Anterior cingulate cortex (tissue), 58 donors: ENCODE results near the gene DDAH1.
"Not testable (repeated sequence)": the region's sequence is repeated elsewhere in the genome, so short reads cannot be mapped to it uniquely, and the experiment has no call there.

ENCODE experiments used
- DNase-seq, 58 donors: peaks; one replicate each; lab custom pipeline; 2025; lab: John Stamatoyannopoulos, UW

The DDAH1 gene

DNA sequence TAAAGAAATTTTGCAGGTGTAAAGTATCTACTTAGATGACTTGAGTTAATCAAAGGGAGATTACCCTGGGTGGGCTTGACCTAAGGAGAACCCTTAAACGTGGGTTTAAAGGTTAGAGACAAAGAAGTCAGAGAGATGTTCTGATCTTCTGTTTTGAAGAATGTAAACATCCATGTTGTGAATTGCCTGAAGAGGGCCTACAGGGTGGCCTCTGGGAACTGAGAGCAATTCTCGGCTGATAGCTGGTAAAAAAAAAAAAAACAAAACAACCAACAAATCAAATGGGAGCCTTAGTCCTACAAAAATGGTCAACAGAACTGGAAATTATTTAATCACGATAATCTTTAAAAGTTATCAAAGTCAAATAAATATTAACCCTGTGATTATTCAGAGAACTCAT lies 99.1 kb downstream of the DDAH1 start:
- DNase-seq = no peak

- DNase-seq = no peak
Observed at GRCh38 chr1:85363521-85363920, 101.4 kb downstream of the DDAH1 start.

- no peak for DNase-seq
Observed at GRCh38 chr1:85363092-85363491, 101.9 kb downstream of the DDAH1 start.

GRCh38 chr1:85361606-85362296 lies 103.2 kb downstream of the DDAH1 start:
- no peak for DNase-seq

DNA sequence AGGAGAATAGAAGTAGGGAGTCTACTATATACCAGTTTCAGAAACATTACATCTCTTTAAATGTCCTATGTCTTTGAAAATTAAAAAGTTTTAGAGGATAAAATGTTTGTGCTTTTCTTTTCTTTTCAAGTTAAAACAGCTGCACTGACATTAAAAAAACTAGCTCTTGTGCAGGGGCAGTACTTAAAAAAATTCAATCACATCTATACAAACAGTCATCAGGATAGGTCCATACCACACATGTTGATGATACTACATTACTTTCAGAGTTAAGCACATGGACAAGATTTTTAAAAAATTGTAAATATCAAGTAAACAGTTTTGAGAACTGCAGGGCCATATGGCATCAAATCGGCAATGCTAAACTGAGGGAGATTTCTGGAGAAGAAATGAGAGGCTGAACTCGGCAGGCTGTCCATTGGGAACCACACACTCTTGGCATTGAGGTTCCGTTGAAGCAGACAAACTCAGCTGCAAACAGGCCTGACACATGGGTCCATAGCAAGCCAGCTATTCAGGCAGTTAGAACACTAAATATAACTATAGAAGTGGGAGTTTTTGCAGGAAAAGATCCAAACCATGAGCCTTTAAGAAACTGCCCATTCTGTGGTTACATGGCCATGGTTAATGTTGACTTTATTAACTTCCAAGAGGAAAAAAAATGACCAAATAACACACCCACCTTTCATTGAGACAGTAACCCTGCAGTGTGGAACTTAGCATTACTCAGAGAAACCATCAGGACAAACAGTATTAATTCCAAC lies 104.0 kb downstream of the DDAH1 start:
- DNase-seq = peak in 14 of 58 donors; percentile 1 to 29 (median 10)

- DNase-seq = no peak
Observed at GRCh38 chr1:85359874-85360721, 104.9 kb downstream of the DDAH1 start.

- no peak for DNase-seq
Observed at GRCh38 chr1:85358702-85359438, 106.1 kb downstream of the DDAH1 start.

GRCh38 chr1:85357817-85358216 lies 107.1 kb downstream of the DDAH1 start:
- DNase-seq = no peak

GRCh38 chr1:85356130-85356529 lies 108.8 kb downstream of the DDAH1 start:
- no peak for DNase-seq

DNA sequence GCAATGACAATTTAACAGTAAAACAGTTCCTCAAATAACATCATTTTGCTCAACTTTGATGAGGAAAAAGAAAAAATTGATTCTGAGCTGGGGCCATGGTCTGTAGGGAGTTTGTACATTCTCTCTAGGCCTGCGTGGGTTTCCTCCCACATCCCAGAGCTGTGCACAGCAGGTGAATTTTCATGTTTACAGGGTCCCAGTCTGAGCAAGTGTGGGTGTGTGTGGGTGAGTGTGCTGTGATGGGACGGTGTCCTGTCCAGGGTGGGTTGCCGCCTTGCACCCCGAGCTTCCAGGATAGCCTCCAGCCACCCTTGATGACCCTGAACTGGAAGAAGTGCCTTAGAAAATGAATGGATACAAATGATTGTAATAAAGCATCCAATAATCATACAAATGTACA lies 112.9 kb downstream of the DDAH1 start:
- DNase-seq = no peak

DNA sequence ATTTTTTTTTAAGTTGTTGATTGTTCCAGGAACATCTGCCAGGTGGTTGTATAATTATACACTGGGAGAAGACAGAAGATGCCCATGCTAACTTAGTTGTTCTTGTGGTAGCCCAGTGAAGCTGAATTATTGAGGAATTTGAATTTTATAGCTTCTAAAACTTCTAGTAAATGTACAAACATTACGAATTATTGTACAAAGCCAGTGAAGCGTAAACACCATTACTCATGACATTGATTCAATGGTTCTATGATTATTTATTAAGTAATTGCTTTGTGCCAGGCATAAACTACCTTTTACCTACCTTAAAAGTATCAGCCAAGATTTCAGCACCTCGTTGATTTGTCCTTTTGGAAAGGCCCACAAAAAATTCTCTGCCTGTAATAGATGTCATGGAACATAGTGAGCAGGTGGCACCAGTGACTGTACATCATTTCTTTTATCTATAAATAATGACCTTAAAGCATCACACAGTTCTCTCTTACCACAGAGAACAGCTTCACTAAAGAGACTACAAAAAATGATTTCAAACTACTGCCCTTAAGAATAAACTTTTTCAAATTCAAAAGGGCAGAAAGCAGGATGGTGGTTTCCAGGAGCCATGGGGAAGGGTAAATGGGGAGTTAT lies 113.6 kb downstream of the DDAH1 start:
- no peak for DNase-seq

DNA sequence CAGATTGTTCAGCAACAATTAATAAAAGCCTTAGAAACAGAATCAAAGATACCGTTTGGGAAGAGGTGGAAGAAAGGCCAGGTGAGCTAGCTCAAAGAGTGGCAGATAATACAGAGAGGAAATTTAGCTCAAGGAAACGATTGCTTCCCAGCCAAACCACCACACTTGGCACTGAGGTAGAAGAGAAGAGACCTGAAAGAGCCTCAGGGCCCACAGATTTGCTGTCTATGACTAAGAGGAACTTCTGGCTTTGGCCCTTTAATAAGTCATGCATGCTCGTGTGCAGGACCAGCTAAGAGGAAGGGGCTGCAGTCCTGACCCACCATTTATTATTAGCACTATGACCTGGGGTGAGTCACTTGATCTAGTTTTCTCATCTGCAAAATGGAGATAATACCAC lies 115.7 kb downstream of the DDAH1 start:
- DNase-seq = no peak

- DNase-seq = no peak
Observed at GRCh38 chr1:85347908-85348307, 117.1 kb downstream of the DDAH1 start.

GRCh38 chr1:85347275-85347674 lies 117.7 kb downstream of the DDAH1 start:
- not testable (repeated sequence) for DNase-seq

- DNase-seq = peak in 1 of 58 donors; percentile 0
Observed at GRCh38 chr1:85344256-85344694, 120.7 kb downstream of the DDAH1 start.

DNA sequence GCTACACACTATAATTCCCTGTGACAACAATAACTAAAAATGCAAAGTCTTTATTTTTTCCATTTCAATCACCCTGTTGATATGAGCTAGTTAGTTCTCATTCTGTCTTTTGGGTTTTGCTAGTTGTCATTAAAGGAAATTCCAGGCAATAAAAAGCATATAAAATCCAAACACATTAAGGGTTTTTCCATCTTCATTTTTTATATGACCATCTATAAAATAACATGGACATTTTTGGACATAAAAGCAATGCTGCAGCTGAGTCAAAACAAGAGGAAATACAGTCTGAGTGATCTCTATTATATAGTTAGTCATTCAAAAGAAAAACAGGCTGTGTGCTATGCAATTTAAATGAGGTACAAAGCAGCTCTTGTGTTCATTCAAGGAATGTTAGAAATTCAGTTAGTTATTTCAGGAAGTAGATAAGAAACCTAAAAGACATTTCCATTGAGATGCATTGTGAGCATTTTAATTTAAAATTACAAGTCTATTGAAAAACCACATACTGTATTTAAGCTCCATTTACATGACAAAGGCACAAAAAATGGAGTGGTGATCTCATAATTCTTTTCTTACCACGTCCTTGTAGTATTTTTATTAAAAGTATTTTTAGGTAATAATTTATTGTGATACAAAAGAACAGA lies 121.2 kb downstream of the DDAH1 start:
- no peak for DNase-seq

DNA sequence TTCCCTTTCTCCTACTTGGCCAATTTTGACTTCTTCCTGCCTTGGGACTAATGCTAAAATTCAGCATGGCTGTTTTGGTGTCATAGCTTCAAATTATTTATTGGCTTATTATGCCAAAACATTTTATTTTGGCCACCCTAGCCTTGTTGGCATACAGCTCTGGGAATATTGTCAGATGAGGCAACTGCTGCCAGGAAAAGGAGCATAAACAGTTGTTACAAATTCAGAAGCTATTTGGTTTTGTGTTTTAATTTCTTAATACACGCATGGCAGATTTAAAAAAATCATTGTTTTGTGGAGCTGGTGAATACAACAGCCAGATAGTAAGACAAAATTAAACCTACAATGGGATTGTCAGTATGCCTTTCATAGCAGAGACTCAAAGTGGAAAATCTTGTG lies 121.7 kb downstream of the DDAH1 start:
- no peak for DNase-seq

DNA sequence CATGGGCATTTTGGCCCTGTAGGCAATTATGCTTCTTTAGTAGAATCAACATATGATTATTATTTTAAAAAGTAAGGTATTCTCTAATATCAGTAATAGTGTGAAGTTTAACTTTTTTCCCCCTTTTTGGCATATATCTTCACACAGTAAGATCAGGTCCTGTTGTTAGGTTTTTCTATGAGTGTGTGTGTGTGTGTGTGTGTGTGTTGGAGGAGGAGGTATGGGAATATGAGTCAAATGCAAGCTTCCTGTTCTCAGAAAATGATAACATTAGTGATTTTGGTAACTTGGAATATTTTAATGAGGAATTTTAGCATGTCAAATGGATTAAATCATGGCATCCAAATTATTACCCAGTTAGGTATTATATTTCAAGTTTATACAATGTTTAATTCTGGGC lies 122.8 kb downstream of the DDAH1 start:
- DNase-seq = no peak

- DNase-seq = no peak
Observed at GRCh38 chr1:85340427-85340826, 124.5 kb downstream of the DDAH1 start.
